Kidney capillary endothelial cell (primary cell): ENCODE measurements around the gene TLR2.

Experiments used
- DNase-seq: peaks from one replicate; pipeline ENCODE4 v3.0.0-alpha.2; 2018; ENCODE audit warnings: low spot score

Gene TLR2

DNA sequence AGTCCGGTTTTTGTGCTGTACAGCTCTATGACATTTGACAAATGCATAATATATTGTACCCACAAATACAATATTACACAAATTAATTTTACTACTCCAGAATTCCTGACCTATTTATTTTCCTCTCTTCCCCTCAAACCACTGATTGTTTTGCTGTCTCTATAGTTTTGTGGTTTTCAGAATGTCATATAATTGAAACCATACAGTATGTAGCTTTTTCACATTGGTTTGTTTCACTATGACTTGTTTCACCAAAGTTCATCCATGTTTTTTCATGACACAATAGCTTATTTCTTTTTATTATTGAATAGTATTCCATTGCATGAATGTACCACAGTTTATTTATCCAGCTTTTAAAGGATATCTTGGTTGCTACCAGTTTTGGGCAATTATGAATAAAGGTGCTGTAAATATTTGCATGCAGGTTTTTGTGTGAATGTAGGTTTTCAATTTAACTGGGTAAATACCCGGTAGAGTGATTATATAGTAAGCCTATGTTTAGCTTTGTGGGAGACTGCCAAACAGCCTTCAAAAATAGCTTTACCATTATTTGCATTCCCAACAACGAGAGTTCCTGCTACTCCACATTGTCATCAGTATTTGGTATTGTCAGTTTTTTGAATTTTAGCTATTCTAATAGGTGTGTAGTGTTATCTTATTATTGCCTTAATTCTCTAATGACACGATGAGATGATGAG lies 49.8 kb downstream of the TLR2 start:
- DNase-seq = no peak

DNA sequence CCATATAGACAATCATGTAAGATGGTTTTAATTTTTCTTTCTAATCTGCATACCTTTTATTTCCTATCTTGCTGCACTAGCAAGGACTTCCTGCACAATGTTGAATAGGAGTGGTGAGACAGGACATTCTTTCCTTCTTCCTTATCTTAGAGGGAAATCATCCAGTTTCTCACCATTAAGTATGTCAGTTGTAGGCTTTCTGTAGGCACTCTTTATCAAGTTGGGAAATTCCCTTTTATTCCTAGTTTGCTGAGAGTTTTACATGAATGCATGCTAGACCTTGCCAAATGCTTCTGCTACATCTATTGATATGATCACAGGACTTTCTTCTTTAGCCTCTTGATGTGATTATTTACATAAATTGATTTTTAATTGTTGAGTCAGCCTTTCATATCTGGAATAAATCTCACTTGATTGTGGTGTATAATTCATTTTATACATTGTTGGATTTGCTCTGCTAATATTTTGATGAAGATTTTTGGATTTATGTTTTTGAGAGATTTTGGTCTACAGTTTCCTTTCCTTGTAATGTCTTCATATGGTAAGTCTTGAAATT lies 51.9 kb downstream of the TLR2 start:
- no peak for DNase-seq

DNA sequence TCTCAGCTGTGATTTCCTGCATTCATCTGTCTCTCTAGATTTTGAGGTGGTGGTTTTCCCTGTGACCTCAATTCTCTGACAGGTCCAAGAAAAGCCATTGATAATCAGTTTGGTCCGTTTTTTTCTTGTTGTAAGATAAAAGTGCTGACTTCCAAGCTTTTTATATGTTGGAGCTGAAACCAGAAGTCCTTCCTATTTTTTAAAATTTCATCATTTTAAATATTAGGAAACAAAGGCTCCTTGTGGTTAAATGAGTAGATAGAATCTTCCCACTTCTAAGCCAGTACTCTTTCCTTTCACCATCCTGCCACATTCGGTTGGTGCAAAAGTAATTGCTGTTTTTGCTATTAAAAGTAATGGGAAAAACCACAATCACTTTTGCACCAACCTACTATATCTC lies 57.5 kb downstream of the TLR2 start:
- no peak for DNase-seq

DNA sequence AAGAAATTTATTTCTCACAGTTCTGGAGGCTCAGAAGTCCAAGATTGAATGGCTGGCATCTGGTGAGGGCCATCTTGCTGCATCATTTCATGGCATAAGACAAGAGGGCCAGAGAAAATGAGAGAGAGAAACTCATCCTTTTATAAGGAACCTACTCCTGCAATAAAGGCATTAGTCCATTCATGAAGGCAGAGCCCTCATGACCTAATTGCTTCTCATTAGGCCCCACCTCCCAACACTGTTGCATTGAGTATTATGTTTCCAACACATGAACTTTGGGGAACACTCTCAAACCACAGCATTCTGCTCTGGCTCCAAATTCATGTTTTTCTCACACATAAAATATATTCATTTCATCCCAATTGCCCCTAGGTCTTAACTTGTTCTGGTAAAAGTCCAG lies 61.6 kb downstream of the TLR2 start:
- no peak for DNase-seq

DNA sequence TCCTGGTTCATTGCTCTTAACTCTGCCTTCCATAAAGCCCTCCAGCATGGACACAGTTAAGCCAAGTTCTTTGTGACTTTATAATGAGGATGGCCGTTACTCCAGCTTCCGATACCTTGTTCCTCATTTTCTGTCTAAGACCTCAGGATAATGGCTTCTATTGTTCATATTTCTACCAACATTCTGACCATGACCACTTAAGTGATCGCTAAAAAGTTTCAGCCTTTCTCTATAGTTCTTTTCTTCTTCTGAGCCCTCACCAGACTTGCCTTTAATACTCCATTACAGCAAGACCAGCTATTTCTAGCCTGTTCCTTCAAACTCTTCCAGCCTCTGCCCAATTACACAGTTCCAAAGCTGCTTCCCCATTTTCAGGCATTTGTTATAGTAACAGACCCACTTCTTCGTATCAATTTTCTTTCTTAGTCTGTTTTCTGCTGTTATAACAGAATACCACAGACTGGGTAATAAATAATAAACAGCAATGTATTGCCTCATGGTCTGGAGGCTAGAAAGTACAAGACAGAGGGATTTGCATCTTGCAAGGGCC lies 63.4 kb downstream of the TLR2 start:
- no peak for DNase-seq

DNA sequence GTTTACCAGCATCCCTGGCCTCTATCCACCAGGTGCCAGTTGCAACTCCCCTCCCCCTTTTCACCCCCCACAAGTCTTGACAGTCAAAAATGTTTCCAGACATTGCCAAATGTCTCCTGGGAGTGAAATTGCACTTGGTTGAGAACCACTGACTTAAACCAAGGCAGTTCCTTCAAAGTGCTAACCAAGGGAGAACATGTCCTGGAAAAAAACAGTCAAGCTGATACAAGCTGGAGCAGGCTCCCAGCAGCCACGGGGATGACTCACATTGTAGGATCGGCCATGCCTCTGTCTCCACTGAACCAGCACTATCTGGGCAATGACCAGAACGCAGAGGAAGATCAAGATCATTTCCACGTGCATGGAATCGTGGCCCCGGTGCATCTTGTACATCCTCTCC lies 64.3 kb downstream of the TLR2 start:
- no peak for DNase-seq

DNA sequence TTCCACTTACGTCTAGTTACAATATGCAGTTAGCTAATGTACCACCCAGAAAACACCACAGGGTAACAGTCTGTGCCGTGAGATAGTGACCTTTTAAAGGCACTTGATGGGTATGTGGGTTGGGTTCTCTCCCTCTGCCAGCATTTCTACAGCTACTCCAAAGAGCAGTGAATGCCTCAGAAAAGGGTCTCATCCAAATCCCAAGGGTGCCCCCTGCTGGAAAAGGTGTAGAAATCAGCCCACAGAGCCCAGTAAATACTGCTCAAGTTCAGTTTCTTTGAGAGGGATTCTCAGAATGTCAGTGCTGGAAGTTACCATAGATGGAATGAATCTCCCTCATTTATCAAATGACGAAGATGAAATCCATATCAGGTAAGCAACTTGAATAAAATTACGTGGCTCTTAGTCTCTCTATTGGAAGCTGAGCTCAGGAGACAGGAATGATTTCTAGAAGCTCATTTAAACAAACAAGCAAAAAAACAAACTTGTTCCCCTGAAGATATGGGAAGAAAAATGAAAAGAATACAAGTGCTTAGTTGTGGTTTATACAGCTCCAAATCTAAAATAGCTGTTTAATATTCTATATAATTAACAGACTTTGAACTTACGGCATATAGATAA lies 66.2 kb downstream of the TLR2 start:
- peak; percentile 84 for DNase-seq

DNA sequence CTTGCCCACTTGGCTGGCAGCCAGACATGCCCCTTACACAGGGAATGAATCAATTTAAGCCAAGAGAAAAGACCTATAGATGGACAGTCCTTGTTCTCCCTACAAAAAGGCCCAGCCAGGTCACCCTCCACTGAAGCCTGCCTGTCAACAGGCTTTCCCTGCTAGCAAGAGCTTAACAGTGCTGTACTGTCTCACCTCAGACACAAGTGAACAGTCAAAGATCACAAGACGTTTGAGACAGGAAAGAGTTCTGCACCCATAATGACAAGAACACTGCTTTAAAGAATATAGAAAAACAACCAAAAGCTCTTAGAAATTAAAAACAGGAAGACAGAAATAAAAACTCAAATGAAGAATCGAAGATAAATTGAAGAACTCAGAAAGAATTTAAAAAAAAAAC lies 71.1 kb downstream of the TLR2 start:
- DNase-seq = no peak
